Measurements from ENCODE around the gene GRAMD1C.

GRCh38 chr3:113985541-113985940 is 147.0 kb downstream of the GRAMD1C start:
- TF ChIP-seq CTCF (IDR thresholded peaks at IDR 0.05) (no peak), POLR2A (IDR thresholded peaks at IDR 0.05) (no peak)
